Testis (tissue), 3 donors: ENCODE results near the gene FGF13. TPM values are rescaled to one million over a fixed set of nuclear protein-coding genes. Genes with fewer than 3 reads are reported as not detected.

Source experiments
- DNase-seq: peaks from one replicate; pipeline ENCODE4 v3.0.0-alpha.2; 2019
- H3K27ac ChIP-seq, 2 donors: fragments of 200-600 bp; sonication (generic); one replicate each; pipeline ENCODE4 v1.5.1; 2019
- H3K27me3 ChIP-seq: fragments of 200-600 bp; sonication (generic); one replicate; pipeline ENCODE4 v1.5.1; 2019
- H3K36me3 ChIP-seq: fragments of 200-600 bp; sonication (generic); one replicate; pipeline ENCODE4 v1.5.1; 2017; ENCODE audit warnings: low read depth; ENCODE audit errors: missing control alignments
- H3K4me1 ChIP-seq: fragments of 200-600 bp; sonication (generic); one replicate; pipeline ENCODE4 v1.5.1; 2019
- H3K4me3 ChIP-seq, 2 donors: fragments of 200-600 bp; sonication (generic); one replicate each; pipeline ENCODE4 v1.5.1; 2017 to 2019
- H3K9me3 ChIP-seq: fragments of 200-600 bp; sonication (generic); one replicate; pipeline ENCODE4 v1.5.1; 2017
- CTCF ChIP-seq, 3 experiments: fragments of 450-650 bp in 2 of 3; fragments of 200-600 bp in 1 of 3; sonication (generic) in 1 of 3; IDR thresholded peaks; one replicate each; pipeline ENCODE4 v1.5.1; 2016 to 2019; ENCODE audit warnings: antibody characterized with exemption in 3 of 3, mild to moderate bottlenecking in 2 of 3, moderate library complexity in 1 of 3
- POLR2A ChIP-seq: fragments of 450-650 bp; IDR thresholded peaks from one replicate; pipeline ENCODE4 v1.6.1; 2017; ENCODE audit warnings: antibody characterized with exemption, mild to moderate bottlenecking, moderate library complexity
- WGBS, 2 donors: methylation state at CpG; one replicate each; pipeline ENCODE4 v1.1.5; 2018; 5-methylcytosine and 5-hydroxymethylcytosine counted together
- intact Hi-C: fragments of 100-400 bp; cut with DNase I; formaldehyde crosslinking; loops from one replicate; pipeline ENCODE4 v1.15.1; 2023; ENCODE audit warnings: low total_unique reads
- microRNA counts, 2 donors: library from miRNA; unstranded; fragments of <30 nt; microRNA quantifications; one replicate each; lab custom pipeline; 2016
- microRNA-seq, 2 donors: library from miRNA; unstranded; fragments of <30 nt; microRNA quantifications; one replicate each; pipeline ENCODE4, GENCODE V29; 2016; ENCODE audit warnings: borderline number of aligned reads in 2 of 2, borderline replicate concordance in 1 of 2
- polyA plus RNA-seq: library from polyadenylated mRNA; stranded (reverse); fragments of 350-450 nt; fragmentation: Illumina TruSeq; extraction: RNeasy Lipid Tissue Mini Kit (QIAGEN cat#74804); gene quantifications from one replicate; pipeline ENCODE4 v1.2.3, GENCODE V29; 2014; ENCODE audit warnings: low read depth, low replicate concordance; ENCODE audit not compliant: insufficient read depth
- small RNA-seq, 2 donors: library from RNA; depleted of rRNA; stranded (forward); fragments of <200 nt; gene quantifications; one replicate each; pipeline ENCODE3, GENCODE V24; 2016
- total RNA-seq, 2 donors: library from RNA; depleted of rRNA; stranded (reverse); fragments of >200 nt; gene quantifications; one replicate each; pipeline ENCODE4 v1.2.3, GENCODE V29; 2016

Gene FGF13
- total and polyA plus RNA-seq, 3 donors from 2014 or later, result 3.7 to 6.5 (median 6.3) TPM

- Histone ChIP-seq H3K36me3 (no peaks in the 10 kb centered on the region), H3K4me1 (no peaks in the 10 kb centered on the region), H3K27me3 (no peaks in the 10 kb centered on the region), H3K4me3 (no peak overlapping the region), H3K9me3 (no peaks in the 10 kb centered on the region), H3K27ac (no peak overlapping the region)
- DNase-seq, result no peak
- TF ChIP-seq CTCF (IDR thresholded peaks at IDR 0.05) (no peak), POLR2A (no peak)
- intact Hi-C loops, result no loop called here
These were observed 60.0 kb downstream of the FGF13 start for GRCh38 chrX:138651494-138651893.

- 54 to 68% methylated on average over 4 of the region's 4 CpGs for WGBS, 2 donors
- H3K27ac ChIP-seq, result no peak overlapping the region
These were observed 62.9 kb downstream of the FGF13 start for GRCh38 chrX:138648568-138648967.

GRCh38 chrX:138638996-138639395 is 72.5 kb downstream of the FGF13 start:
- Histone ChIP-seq H3K4me3 (no peak overlapping the region), H3K27me3 (no peaks in the 10 kb centered on the region), H3K9me3 (no peaks in the 10 kb centered on the region), H3K36me3 (no peaks in the 10 kb centered on the region), H3K27ac (no peak overlapping the region), H3K4me1 (no peaks in the 10 kb centered on the region)
- TF ChIP-seq CTCF (IDR thresholded peaks at IDR 0.05), result no peak
- no peak for TF ChIP-seq POLR2A
- WGBS, 2 donors, result 89 to 91% methylated on average over 1 to 2 of the region's 2 CpGs
- intact Hi-C loops, result no loop called here
- no peak for DNase-seq

More at GRCh38 chrX:138648568-138648967, 62.9 kb downstream of the FGF13 start:
- Histone ChIP-seq H3K4me1 (no peaks in the 10 kb centered on the region), H3K27me3 (no peaks in the 10 kb centered on the region), H3K9me3 (no peaks in the 10 kb centered on the region), H3K36me3 (no peaks in the 10 kb centered on the region), H3K4me3 (no peak overlapping the region)
- no peak for DNase-seq
- TF ChIP-seq POLR2A (no peak), CTCF (IDR thresholded peaks at IDR 0.05) (no peak)
- intact Hi-C loops, result no loop called here

MicroRNA genes within 50 kb of the gene (microRNA counts, 767-probe panel; counts per million panel counts)
- 0 to 152 counts per million in 2 donors for microRNA hsa-miR-504 (lab: Ali Mortazavi, UCI)

Small RNAs within 50 kb of the gene (microRNA-seq; reads per million reads assigned to microRNA genes)
- gene MIR504, result 7.6 to 11.8 reads per million in 2 donors

Small RNAs within 50 kb of the gene (small RNA-seq; reads per million reads assigned to genes)
- gene AL031386.1 (0 reads per million in 2 donors), gene MIR504 (0 to 0.92 reads per million in 2 donors)
